SK-N-SH (cell line): ENCODE measurements around the gene GPR158. TPM values are rescaled to one million over a fixed set of nuclear protein-coding genes. Genes with fewer than 3 reads are reported as not detected.

Experiments
- CTCF ChIA-PET: fragments of 300-600, 350-600 bp; formaldehyde crosslinking; extraction: SDS; loops from one replicate; lab custom pipeline; 2021; lab: Yijun Ruan, JAX
- POLR2A ChIA-PET: fragments of 350-600 bp; sonication (Branson Sonifier 250); formaldehyde crosslinking; extraction: SDS; loops from one replicate; lab custom pipeline; 2020; ENCODE audit warnings: antibody characterized with exemption, inconsistent platforms; lab: Yijun Ruan, JAX
- DNase-seq: peaks from one replicate; pipeline ENCODE4 v3.0.0; 2012
- H2AFZ ChIP-seq: fragments of 200-600 bp; sonication (generic); 2 replicates; pipeline ENCODE4 v1.8.1; 2016; ENCODE audit warnings: antibody characterized with exemption, mild to moderate bottlenecking, low read depth
- H3F3A ChIP-seq: fragments of 200-600 bp; sonication (generic); replicated peaks from 2 replicates; pipeline ENCODE3; 2016; ENCODE audit warnings: antibody characterized with exemption, mild to moderate bottlenecking; ENCODE audit not compliant: insufficient read depth
- H3K27ac ChIP-seq, 2 experiments: fragments of 200-500 bp in 1 of 2; fragments of 200-600 bp in 1 of 2; sonication (Bioruptor generic) in 1 of 2; sonication (generic), shearing (Covaris generic) in 1 of 2; 2 replicates each; pipeline versions ENCODE4 v1.5.1 to v1.6.1; 2014 to 2016; ENCODE audit warnings: low read depth in 2 of 2, inconsistent platforms in 1 of 2, low read length in 1 of 2, mild to moderate bottlenecking in 1 of 2, mixed read lengths in 1 of 2
- H3K27me3 ChIP-seq: fragments of 200-600 bp; sonication (generic), shearing (Covaris generic); 2 replicates; pipeline ENCODE4 v1.6.1; 2016; ENCODE audit warnings: mixed run types; ENCODE audit not compliant: insufficient read depth
- H3K36me3 ChIP-seq, 2 experiments: fragments of 200-500 bp in 1 of 2; fragments of 200-600 bp in 1 of 2; sonication (Bioruptor generic) in 1 of 2; sonication (generic) in 1 of 2; replicated peaks in 1 of 2; 2 replicates each; pipeline versions ENCODE3 to v1.5.1; 2014 to 2016; ENCODE audit warnings: low read length in 1 of 2, mild to moderate bottlenecking in 1 of 2; ENCODE audit not compliant: insufficient read depth in 2 of 2, control insufficient read depth in 1 of 2
- H3K4me1 ChIP-seq, 2 experiments: fragments of 200-500 bp in 1 of 2; fragments of 200-600 bp in 1 of 2; sonication (Bioruptor generic) in 1 of 2; sonication (generic), shearing (Covaris generic) in 1 of 2; 2 replicates each; pipeline versions ENCODE4 v1.5.1 to v1.6.1; 2014 to 2016; ENCODE audit warnings: low read depth in 1 of 2, low read length in 1 of 2, mixed run types in 1 of 2; ENCODE audit not compliant: insufficient read depth in 2 of 2, control insufficient read depth in 1 of 2
- H3K4me2 ChIP-seq: fragments of 200-600 bp; sonication (generic), shearing (Covaris generic); 2 replicates; pipeline ENCODE4 v1.6.1; 2017; ENCODE audit warnings: mixed run types
- H3K4me3 ChIP-seq, 2 experiments: fragments of 200-500 bp in 1 of 2; fragments of 200-600 bp in 1 of 2; sonication (Bioruptor generic) in 1 of 2; sonication (generic), shearing (Covaris generic) in 1 of 2; 2 replicates each; pipeline versions ENCODE4 v1.5.1 to v1.8.1; 2014 to 2016; ENCODE audit warnings: low read depth in 2 of 2, inconsistent platforms in 1 of 2, low read length in 1 of 2, mild to moderate bottlenecking in 1 of 2, mixed read lengths in 1 of 2, moderate library complexity in 1 of 2
- H3K79me2 ChIP-seq: fragments of 200-600 bp; sonication (generic); 2 replicates; pipeline ENCODE4 v1.8.1; 2017; ENCODE audit warnings: mild to moderate bottlenecking; ENCODE audit not compliant: insufficient read depth
- H3K9ac ChIP-seq: fragments of 200-600 bp; sonication (generic); 2 replicates; pipeline ENCODE4 v1.6.1; 2017; ENCODE audit warnings: mixed run types
- H3K9me2 ChIP-seq: fragments of 200-600 bp; sonication (generic); 2 replicates; pipeline ENCODE4 v1.6.1; 2017; ENCODE audit warnings: mixed run types
- H3K9me3 ChIP-seq: fragments of 200-600 bp; sonication (generic); 2 replicates; pipeline ENCODE4 v1.6.1; 2017; ENCODE audit warnings: mixed run types, mild to moderate bottlenecking, moderate library complexity
- H4K20me1 ChIP-seq: fragments of 200-600 bp; sonication (generic); 2 replicates; pipeline ENCODE4 v1.6.1; 2017; ENCODE audit warnings: mild to moderate bottlenecking, mixed run types; ENCODE audit not compliant: insufficient read depth
- ELF1 ChIP-seq: IDR thresholded peaks from 2 replicates; pipeline ENCODE4 v1.4.0; 2012
- EZH2phosphoT487 ChIP-seq: fragments of 200-600 bp; sonication (generic); IDR thresholded peaks from 2 replicates; pipeline ENCODE4 v1.6.1; 2017; ENCODE audit warnings: low read depth, mixed run types, mild to moderate bottlenecking, antibody characterized with exemption, moderate library complexity, borderline replicate concordance
- FOSL2 ChIP-seq: IDR thresholded peaks from 2 replicates; pipeline ENCODE4 v1.4.0; 2012; ENCODE audit warnings: low read depth, mild to moderate bottlenecking, moderate library complexity, borderline replicate concordance
- FOXM1 ChIP-seq: IDR thresholded peaks from 2 replicates; pipeline ENCODE4 v1.4.0; 2012; ENCODE audit warnings: low read depth, mild to moderate bottlenecking
- MEF2A ChIP-seq: IDR thresholded peaks from 2 replicates; pipeline ENCODE4 v1.4.0; 2012; ENCODE audit warnings: low read depth, borderline replicate concordance
- POLR2AphosphoS5 ChIP-seq: IDR thresholded peaks from 2 replicates; pipeline ENCODE4 v1.6.1; 2012; ENCODE audit warnings: low read depth, low read length
- RCOR1 ChIP-seq: fragments of 150-350 bp; IDR thresholded peaks from 2 replicates; pipeline ENCODE4 v1.6.1; 2017; ENCODE audit warnings: antibody characterized with exemption, low read length
- RXRA ChIP-seq: IDR thresholded peaks from 2 replicates; pipeline ENCODE4 v1.4.0; 2012; ENCODE audit warnings: low read depth, mild to moderate bottlenecking, borderline replicate concordance
- SIN3A ChIP-seq: IDR thresholded peaks from 2 replicates; pipeline ENCODE4 v1.6.1; 2012; ENCODE audit warnings: low read depth, mild to moderate bottlenecking, low read length, moderate library complexity, borderline replicate concordance
- SMC3 ChIP-seq: IDR thresholded peaks from 2 replicates; pipeline ENCODE4 v1.6.1; 2012; ENCODE audit warnings: low read depth, low read length, improper control_type of control experiment
- TAF1 ChIP-seq: IDR thresholded peaks from 2 replicates; pipeline ENCODE4 v1.6.1; 2012; ENCODE audit warnings: low read depth, mild to moderate bottlenecking, low read length, moderate library complexity, borderline replicate concordance
- TCF12 ChIP-seq: IDR thresholded peaks from 2 replicates; pipeline ENCODE4 v1.4.0; 2012
- YY1 ChIP-seq: IDR thresholded peaks from 2 replicates; pipeline ENCODE4 v1.4.0; 2012; ENCODE audit warnings: low read depth, mild to moderate bottlenecking
- WGBS: methylation state at CpG from one replicate; pipeline ENCODE4 v1.1.6; 2017; ENCODE audit warnings: low lambda C conversion rate; 5-methylcytosine and 5-hydroxymethylcytosine counted together
- polyA plus RNA-seq, 3 experiments: library from polyadenylated mRNA; depleted of rRNA; stranded (reverse); fragments of >200 nt; gene quantifications; 2 replicates each; pipeline ENCODE4 v1.2.3, GENCODE V29; 2012
- TF ChIP-seq, protein P1 (sequence below): IDR thresholded peaks from 2 replicates; pipeline ENCODE4 v1.6.1; 2012; ENCODE audit warnings: mild to moderate bottlenecking, low read depth, low read length, moderate library complexity
- TF ChIP-seq, protein P2 (sequence below): IDR thresholded peaks from 2 replicates; pipeline ENCODE4 v1.4.0; 2012; ENCODE audit warnings: low read depth, borderline replicate concordance

Gene GPR158
- polyA plus RNA-seq, 1 of the 3 experiments (the other 2 are of a cell fraction): not detected

DNA sequence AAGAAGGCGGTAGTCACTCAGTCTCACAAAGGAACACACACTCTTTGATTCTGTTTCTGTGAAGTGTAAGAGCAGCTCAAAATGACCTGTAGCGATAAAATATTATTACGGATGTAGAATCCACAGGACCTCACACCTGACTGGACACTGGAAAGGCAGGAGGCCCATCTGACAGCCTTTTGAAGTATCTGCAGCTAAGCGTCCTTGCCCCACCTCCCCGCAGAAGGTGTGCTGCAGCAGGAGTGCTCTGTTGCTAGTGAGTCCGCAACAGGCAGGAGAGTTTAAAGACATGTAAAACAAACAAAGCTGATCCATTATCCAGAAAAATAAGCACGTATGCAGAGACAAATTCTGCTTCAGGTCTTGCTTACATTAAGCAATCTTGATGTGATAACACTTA lies 355.5 kb downstream of the GPR158 start:
- Histone ChIP-seq H3K9me3 (no peaks in the 10 kb centered on the region), H3F3A (no peaks in the 10 kb centered on the region), H3K79me2 (no peaks in the 10 kb centered on the region), H3K27ac (no peak overlapping the region), H3K4me3 (no peak overlapping the region), H3K9me2 (no peaks in the 10 kb centered on the region), H4K20me1 (no peaks in the 10 kb centered on the region), H3K36me3 (no peaks in the 10 kb centered on the region), H3K4me1 (no peaks in the 10 kb centered on the region), H3K9ac (no peak overlapping the region), H3K4me2 (no peak overlapping the region), H2AFZ (no peak overlapping the region), H3K27me3 (no peaks in the 10 kb centered on the region)
- no peak for DNase-seq
- POLR2A ChIA-PET: no interaction called here
- TF ChIP-seq MEF2A: no peak
- TF ChIP-seq RXRA: no peak
- no peak for TF ChIP-seq RCOR1
- TF ChIP-seq EZH2phosphoT487: no peak
- no peak for TF ChIP-seq POLR2AphosphoS5
- no peak for TF ChIP-seq FOSL2
- no peak for TF ChIP-seq TAF1
- no peak for TF ChIP-seq ELF1
- no peak for TF ChIP-seq FOXM1
- TF ChIP-seq, protein P1, sequence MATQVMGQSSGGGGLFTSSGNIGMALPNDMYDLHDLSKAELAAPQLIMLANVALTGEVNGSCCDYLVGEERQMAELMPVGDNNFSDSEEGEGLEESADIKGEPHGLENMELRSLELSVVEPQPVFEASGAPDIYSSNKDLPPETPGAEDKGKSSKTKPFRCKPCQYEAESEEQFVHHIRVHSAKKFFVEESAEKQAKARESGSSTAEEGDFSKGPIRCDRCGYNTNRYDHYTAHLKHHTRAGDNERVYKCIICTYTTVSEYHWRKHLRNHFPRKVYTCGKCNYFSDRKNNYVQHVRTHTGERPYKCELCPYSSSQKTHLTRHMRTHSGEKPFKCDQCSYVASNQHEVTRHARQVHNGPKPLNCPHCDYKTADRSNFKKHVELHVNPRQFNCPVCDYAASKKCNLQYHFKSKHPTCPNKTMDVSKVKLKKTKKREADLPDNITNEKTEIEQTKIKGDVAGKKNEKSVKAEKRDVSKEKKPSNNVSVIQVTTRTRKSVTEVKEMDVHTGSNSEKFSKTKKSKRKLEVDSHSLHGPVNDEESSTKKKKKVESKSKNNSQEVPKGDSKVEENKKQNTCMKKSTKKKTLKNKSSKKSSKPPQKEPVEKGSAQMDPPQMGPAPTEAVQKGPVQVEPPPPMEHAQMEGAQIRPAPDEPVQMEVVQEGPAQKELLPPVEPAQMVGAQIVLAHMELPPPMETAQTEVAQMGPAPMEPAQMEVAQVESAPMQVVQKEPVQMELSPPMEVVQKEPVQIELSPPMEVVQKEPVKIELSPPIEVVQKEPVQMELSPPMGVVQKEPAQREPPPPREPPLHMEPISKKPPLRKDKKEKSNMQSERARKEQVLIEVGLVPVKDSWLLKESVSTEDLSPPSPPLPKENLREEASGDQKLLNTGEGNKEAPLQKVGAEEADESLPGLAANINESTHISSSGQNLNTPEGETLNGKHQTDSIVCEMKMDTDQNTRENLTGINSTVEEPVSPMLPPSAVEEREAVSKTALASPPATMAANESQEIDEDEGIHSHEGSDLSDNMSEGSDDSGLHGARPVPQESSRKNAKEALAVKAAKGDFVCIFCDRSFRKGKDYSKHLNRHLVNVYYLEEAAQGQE: no peak
- TF ChIP-seq, protein P2, sequence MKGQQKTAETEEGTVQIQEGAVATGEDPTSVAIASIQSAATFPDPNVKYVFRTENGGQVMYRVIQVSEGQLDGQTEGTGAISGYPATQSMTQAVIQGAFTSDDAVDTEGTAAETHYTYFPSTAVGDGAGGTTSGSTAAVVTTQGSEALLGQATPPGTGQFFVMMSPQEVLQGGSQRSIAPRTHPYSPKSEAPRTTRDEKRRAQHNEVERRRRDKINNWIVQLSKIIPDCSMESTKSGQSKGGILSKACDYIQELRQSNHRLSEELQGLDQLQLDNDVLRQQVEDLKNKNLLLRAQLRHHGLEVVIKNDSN: no peak
- TF ChIP-seq TCF12: no peak
- CTCF ChIA-PET: interaction anchor here (1.0 kb wide), 1 partner anchor 303 kb away, joined by 3 read pairs; no protein-coding TSS in a partner anchor
- WGBS: 59% methylated on average over 7 of the region's 7 CpGs

DNA sequence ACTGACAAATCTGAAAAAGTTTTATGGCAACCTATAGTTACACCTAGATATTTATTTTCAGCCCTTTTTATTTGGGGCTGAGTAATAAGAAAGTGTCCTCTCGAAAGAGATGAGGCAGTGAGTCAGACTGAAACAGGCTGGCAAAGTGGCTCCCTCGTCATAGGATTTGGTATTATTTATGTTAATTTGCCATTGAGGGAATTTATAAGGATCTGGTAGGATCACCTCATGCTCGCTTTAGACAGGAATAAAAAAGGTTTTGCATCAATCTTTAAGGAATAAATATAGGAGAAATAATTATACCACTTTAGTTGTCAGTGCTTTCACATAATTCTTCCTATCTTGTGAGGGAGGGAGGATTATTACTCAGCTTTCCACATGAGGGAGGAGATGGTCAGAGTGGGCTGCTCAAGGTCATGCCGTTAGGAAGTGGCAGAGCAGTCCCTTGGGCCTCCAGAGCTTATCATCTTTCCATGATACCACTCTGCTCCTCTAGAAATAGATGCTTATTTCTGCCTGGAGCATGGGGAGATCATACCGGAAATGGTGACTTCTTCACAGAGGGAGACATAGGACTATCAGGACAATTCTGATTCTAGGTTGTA lies 356.8 kb downstream of the GPR158 start:
- Histone ChIP-seq H3K79me2 (no peaks in the 10 kb centered on the region), H3K27ac (no peak overlapping the region), H3K4me3 (no peak overlapping the region), H2AFZ (no peak overlapping the region), H3K4me2 (no peak overlapping the region), H3K36me3 (no peaks in the 10 kb centered on the region), H3K4me1 (no peaks in the 10 kb centered on the region), H3F3A (no peaks in the 10 kb centered on the region), H3K9me2 (no peaks in the 10 kb centered on the region), H4K20me1 (no peaks in the 10 kb centered on the region), H3K9ac (no peak overlapping the region), H3K27me3 (no peaks in the 10 kb centered on the region), H3K9me3 (no peaks in the 10 kb centered on the region)
- no peak for DNase-seq
- 26% methylated on average over 5 of the region's 5 CpGs for WGBS
- CTCF ChIA-PET: interaction anchor here (1.0 kb wide), 1 partner anchor 304 kb away, joined by 3 read pairs; no protein-coding TSS in a partner anchor
- POLR2A ChIA-PET: no interaction called here
- TF ChIP-seq SMC3 (no peak), SIN3A (no peak), RXRA (no peak), TAF1 (no peak), YY1 (no peak)
